NCI-H69 (cell line): ENCODE results near the gene RBM41.

ENCODE experiments used
- DNase-seq: peaks from one replicate; lab custom pipeline; 2025; lab: John Stamatoyannopoulos, UW

RBM41 gene

DNA sequence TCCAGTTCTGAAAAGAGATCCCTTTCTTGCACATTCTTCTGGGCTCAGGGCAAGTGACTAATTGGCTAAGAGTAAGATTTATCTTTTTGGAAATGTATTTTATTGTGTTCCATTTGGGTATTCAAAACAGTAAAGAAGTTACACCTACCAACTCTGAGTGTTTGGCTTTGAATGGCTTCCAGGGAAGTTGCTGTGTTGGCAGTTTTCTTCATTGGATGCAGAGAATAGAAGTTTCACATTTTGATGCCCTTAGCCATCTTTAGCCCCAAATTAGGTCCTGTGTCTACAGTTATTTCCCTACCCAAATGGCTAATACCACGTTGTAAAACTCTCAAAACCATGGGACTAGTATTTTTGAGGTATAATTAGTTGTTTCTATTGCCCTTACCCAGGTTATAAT is 88.9 kb downstream of the RBM41 start:
- no peak for DNase-seq

GRCh38 chrX:107025545-107025944 is 93.1 kb downstream of the RBM41 start:
- peak; percentile 51 for DNase-seq

DNA sequence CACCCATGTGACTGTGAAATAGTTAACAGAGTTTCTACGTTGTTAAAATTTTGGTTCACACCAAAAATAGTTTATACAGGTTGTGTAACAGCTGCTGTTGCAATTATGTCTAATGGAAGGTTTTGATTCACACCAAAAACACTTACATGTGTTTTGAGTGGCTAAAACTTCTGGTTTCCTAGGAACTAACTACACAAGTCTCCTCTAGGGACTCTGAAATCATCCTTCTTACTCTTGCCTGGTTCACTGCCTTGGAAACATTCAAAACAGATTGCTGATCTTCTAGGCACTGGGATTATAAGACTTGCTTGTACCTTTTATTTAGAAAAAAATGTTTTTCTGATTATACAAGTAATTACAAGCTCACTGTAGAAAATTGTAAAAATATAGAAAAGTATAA is 103.7 kb downstream of the RBM41 start:
- DNase-seq, result peak; percentile 5
